ENCODE data around the gene TNIP1.

TNIP1 gene

GRCh38 chr5:151033217-151033934 lies 47.5 kb downstream of the TNIP1 start:
- WGBS, 2 experiments: 95 to 97% methylated on average over 14 of the region's 14 CpGs
- Histone ChIP-seq H3K9me3 (ENCODE audit: control insufficient read depth, low read length) (no peaks in the 10 kb centered on the region), H3K4me3 (ENCODE audit: insufficient read depth, low read depth, low read length) (no peak overlapping the region), H3K4me1 (ENCODE audit: control insufficient read depth, insufficient read depth, low read length) (no peaks in the 10 kb centered on the region), H3K36me3 (ENCODE audit: control insufficient read depth, insufficient read depth, low read length) (peaks cover 4% of the 10 kb centered on the region), H3K27me3 (ENCODE audit: control insufficient read depth, insufficient read depth, low read length, poor library complexity, severe bottlenecking) (no peaks in the 10 kb centered on the region), H3K27ac (ENCODE audit: insufficient read depth, low read depth, low read length, poor library complexity, severe bottlenecking) (no peak overlapping the region)

GRCh38 chr5:151031554-151031953 lies 49.3 kb downstream of the TNIP1 start:
- Histone ChIP-seq H3K4me1 (ENCODE audit: control insufficient read depth, insufficient read depth, low read length) (no peaks in the 10 kb centered on the region), H3K27ac (ENCODE audit: insufficient read depth, low read depth, low read length, poor library complexity, severe bottlenecking) (no peak overlapping the region), H3K27me3 (ENCODE audit: control insufficient read depth, insufficient read depth, low read length, poor library complexity, severe bottlenecking) (no peaks in the 10 kb centered on the region), H3K4me3 (ENCODE audit: insufficient read depth, low read depth, low read length) (no peak overlapping the region), H3K36me3 (ENCODE audit: control insufficient read depth, insufficient read depth, low read length) (peaks cover 4% of the 10 kb centered on the region), H3K9me3 (ENCODE audit: control insufficient read depth, low read length) (no peaks in the 10 kb centered on the region)
- 96% methylated on average over 11 of the region's 11 CpGs for WGBS, 2 experiments

- H3K27ac ChIP-seq (ENCODE audit: insufficient read depth, low read depth, low read length, poor library complexity, severe bottlenecking): no peak overlapping the region
- H3K27me3 ChIP-seq (ENCODE audit: control insufficient read depth, insufficient read depth, low read length, poor library complexity, severe bottlenecking): no peaks in the 10 kb centered on the region
- no peak overlapping the region for H3K4me3 ChIP-seq (ENCODE audit: insufficient read depth, low read depth, low read length)
- H3K4me1 ChIP-seq (ENCODE audit: control insufficient read depth, insufficient read depth, low read length): no peaks in the 10 kb centered on the region
- 92% methylated on average over 4 of the region's 4 CpGs for WGBS, 2 experiments
- no peaks in the 10 kb centered on the region for H3K9me3 ChIP-seq (ENCODE audit: control insufficient read depth, low read length)
- H3K36me3 ChIP-seq (ENCODE audit: control insufficient read depth, insufficient read depth, low read length): peaks cover 4% of the 10 kb centered on the region
These were observed 50.5 kb downstream of the TNIP1 start for GRCh38 chr5:151030379-151030778.

- H3K27ac ChIP-seq (ENCODE audit: insufficient read depth, low read depth, low read length, poor library complexity, severe bottlenecking): no peak overlapping the region
- H3K9me3 ChIP-seq (ENCODE audit: control insufficient read depth, low read length): no peaks in the 10 kb centered on the region
- no peak overlapping the region for H3K4me3 ChIP-seq (ENCODE audit: insufficient read depth, low read depth, low read length)
- peaks cover 4% of the 10 kb centered on the region for H3K36me3 ChIP-seq (ENCODE audit: control insufficient read depth, insufficient read depth, low read length)
- no peaks in the 10 kb centered on the region for H3K4me1 ChIP-seq (ENCODE audit: control insufficient read depth, insufficient read depth, low read length)
- H3K27me3 ChIP-seq (ENCODE audit: control insufficient read depth, insufficient read depth, low read length, poor library complexity, severe bottlenecking): no peaks in the 10 kb centered on the region
- WGBS, 2 experiments: 90 to 94% methylated on average over 5 of the region's 5 CpGs
These were observed 50.8 kb downstream of the TNIP1 start for GRCh38 chr5:151030056-151030336.

GRCh38 chr5:151029179-151030055 lies 51.4 kb downstream of the TNIP1 start:
- no peak overlapping the region for H3K27ac ChIP-seq (ENCODE audit: insufficient read depth, low read depth, low read length, poor library complexity, severe bottlenecking)
- no peaks in the 10 kb centered on the region for H3K27me3 ChIP-seq (ENCODE audit: control insufficient read depth, insufficient read depth, low read length, poor library complexity, severe bottlenecking)
- peaks cover 4% of the 10 kb centered on the region for H3K36me3 ChIP-seq (ENCODE audit: control insufficient read depth, insufficient read depth, low read length)
- no peak overlapping the region for H3K4me3 ChIP-seq (ENCODE audit: insufficient read depth, low read depth, low read length)
- WGBS, 2 experiments: 95% methylated on average over 9 of the region's 9 CpGs
- H3K4me1 ChIP-seq (ENCODE audit: control insufficient read depth, insufficient read depth, low read length): no peaks in the 10 kb centered on the region
- H3K9me3 ChIP-seq (ENCODE audit: control insufficient read depth, low read length): no peaks in the 10 kb centered on the region

GRCh38 chr5:151028717-151029116 lies 52.1 kb downstream of the TNIP1 start:
- Histone ChIP-seq H3K9me3 (ENCODE audit: control insufficient read depth, low read length) (no peaks in the 10 kb centered on the region), H3K36me3 (ENCODE audit: control insufficient read depth, insufficient read depth, low read length) (peaks cover 4% of the 10 kb centered on the region), H3K4me3 (ENCODE audit: insufficient read depth, low read depth, low read length) (no peak overlapping the region), H3K27me3 (ENCODE audit: control insufficient read depth, insufficient read depth, low read length, poor library complexity, severe bottlenecking) (no peaks in the 10 kb centered on the region), H3K4me1 (ENCODE audit: control insufficient read depth, insufficient read depth, low read length) (no peaks in the 10 kb centered on the region), H3K27ac (ENCODE audit: insufficient read depth, low read depth, low read length, poor library complexity, severe bottlenecking) (no peak overlapping the region)
- WGBS, 2 experiments: 94 to 95% methylated on average over 8 of the region's 8 CpGs

GRCh38 chr5:151027961-151028479 lies 52.8 kb downstream of the TNIP1 start:
- no peaks in the 10 kb centered on the region for H3K27me3 ChIP-seq (ENCODE audit: control insufficient read depth, insufficient read depth, low read length, poor library complexity, severe bottlenecking)
- peaks cover 4% of the 10 kb centered on the region for H3K36me3 ChIP-seq (ENCODE audit: control insufficient read depth, insufficient read depth, low read length)
- no peak overlapping the region for H3K4me3 ChIP-seq (ENCODE audit: insufficient read depth, low read depth, low read length)
- H3K4me1 ChIP-seq (ENCODE audit: control insufficient read depth, insufficient read depth, low read length): no peaks in the 10 kb centered on the region
- 88 to 92% methylated on average over 9 to 11 of the region's 11 CpGs for WGBS, 2 experiments
- no peaks in the 10 kb centered on the region for H3K9me3 ChIP-seq (ENCODE audit: control insufficient read depth, low read length)
- H3K27ac ChIP-seq (ENCODE audit: insufficient read depth, low read depth, low read length, poor library complexity, severe bottlenecking): no peak overlapping the region

- Histone ChIP-seq H3K4me1 (ENCODE audit: control insufficient read depth, insufficient read depth, low read length) (no peaks in the 10 kb centered on the region), H3K4me3 (ENCODE audit: insufficient read depth, low read depth, low read length) (no peak overlapping the region), H3K9me3 (ENCODE audit: control insufficient read depth, low read length) (no peaks in the 10 kb centered on the region), H3K36me3 (ENCODE audit: control insufficient read depth, insufficient read depth, low read length) (peaks cover 4% of the 10 kb centered on the region), H3K27me3 (ENCODE audit: control insufficient read depth, insufficient read depth, low read length, poor library complexity, severe bottlenecking) (peaks cover 1% of the 10 kb centered on the region), H3K27ac (ENCODE audit: insufficient read depth, low read depth, low read length, poor library complexity, severe bottlenecking) (no peak overlapping the region)
- 95% methylated on average over 7 of the region's 7 CpGs for WGBS, 2 experiments
These were observed 54.2 kb downstream of the TNIP1 start for GRCh38 chr5:151026679-151027078.

GRCh38 chr5:151026088-151026487 lies 54.7 kb downstream of the TNIP1 start:
- Histone ChIP-seq H3K4me3 (ENCODE audit: insufficient read depth, low read depth, low read length) (no peak overlapping the region), H3K4me1 (ENCODE audit: control insufficient read depth, insufficient read depth, low read length) (no peaks in the 10 kb centered on the region), H3K36me3 (ENCODE audit: control insufficient read depth, insufficient read depth, low read length) (peaks cover 4% of the 10 kb centered on the region), H3K9me3 (ENCODE audit: control insufficient read depth, low read length) (no peaks in the 10 kb centered on the region), H3K27me3 (ENCODE audit: control insufficient read depth, insufficient read depth, low read length, poor library complexity, severe bottlenecking) (peaks cover 7% of the 10 kb centered on the region), H3K27ac (ENCODE audit: insufficient read depth, low read depth, low read length, poor library complexity, severe bottlenecking) (no peak overlapping the region)
- 89 to 93% methylated on average over 9 of the region's 9 CpGs for WGBS, 2 experiments

- Histone ChIP-seq H3K27me3 (ENCODE audit: control insufficient read depth, insufficient read depth, low read length, poor library complexity, severe bottlenecking) (peaks cover 13% of the 10 kb centered on the region), H3K4me1 (ENCODE audit: control insufficient read depth, insufficient read depth, low read length) (no peaks in the 10 kb centered on the region), H3K9me3 (ENCODE audit: control insufficient read depth, low read length) (no peaks in the 10 kb centered on the region), H3K27ac (ENCODE audit: insufficient read depth, low read depth, low read length, poor library complexity, severe bottlenecking) (no peak overlapping the region), H3K4me3 (ENCODE audit: insufficient read depth, low read depth, low read length) (no peak overlapping the region), H3K36me3 (ENCODE audit: control insufficient read depth, insufficient read depth, low read length) (peaks cover 3% of the 10 kb centered on the region)
- 94 to 95% methylated on average over 7 of the region's 7 CpGs for WGBS, 2 experiments
These were observed 55.6 kb downstream of the TNIP1 start for GRCh38 chr5:151025250-151025606.

Measured in ectodermal cell (in vitro differentiated cells).